ENCODE data around the gene DCXR. TPM values are rescaled to one million over a fixed set of nuclear protein-coding genes. Genes with fewer than 3 reads are reported as not detected.

The DCXR gene
- total and polyA plus RNA-seq, 2 of the 13 experiments (the other 11 are each of a cell fraction or from before 2014, with no cell fraction given), result 287 to 311 TPM

- TF ChIP-seq ZZZ3 (CRISPR knock-in tag; IDR thresholded peaks at IDR 0.05; ENCODE audit: borderline replicate concordance) (no peak), REL (CRISPR knock-in tag; conservative IDR thresholded peaks at IDR 0.05) (no peak), FUBP1 (CRISPR knock-in tag; IDR thresholded peaks at IDR 0.05; ENCODE audit: borderline replicate concordance) (peak; percentile 70; the same call in 1 of the 2 replicates), MLX (CRISPR knock-in tag; IDR thresholded peaks at IDR 0.05) (peak; percentile 59; the same call in 1 of the 2 replicates), SP1 (IDR thresholded peaks at IDR 0.05) (no peak), SP1 (CRISPR knock-in tag; IDR thresholded peaks at IDR 0.05) (peak; percentile 55), ZNF256 (CRISPR knock-in tag; conservative IDR thresholded peaks at IDR 0.05) (no peak; the same call in 1 of the 2 replicates), CBX2 (IDR thresholded peaks at IDR 0.05; ENCODE audit: low read depth, low read length) (no peak), CBX2 (CRISPR knock-in tag; IDR thresholded peaks at IDR 0.05; ENCODE audit: low read depth) (no peak), HMG20B (CRISPR knock-in tag; conservative IDR thresholded peaks at IDR 0.05) (peak; percentile 16; the same call in 1 of the 2 replicates), ZNF10 (CRISPR knock-in tag; IDR thresholded peaks at IDR 0.05; ENCODE audit: borderline replicate concordance, low read depth) (no peak), ZNF30 (CRISPR knock-in tag; IDR thresholded peaks at IDR 0.05) (no peak), FOXA1 (IDR thresholded peaks at IDR 0.05) (no peak), FOXA1 (CRISPR knock-in tag; IDR thresholded peaks at IDR 0.05) (no peak; the same call in 1 of the 2 replicates), CSRNP2 (CRISPR knock-in tag; conservative IDR thresholded peaks at IDR 0.05; ENCODE audit: low read depth) (no peak), NCOA1 (CRISPR knock-in tag; IDR thresholded peaks at IDR 0.05) (peak; percentile 27; the same call in 1 of the 2 replicates), ZNF749 (CRISPR knock-in tag; IDR thresholded peaks at IDR 0.05; ENCODE audit: borderline replicate concordance) (no peak; the same call in 1 of the 2 replicates), ATM (IDR thresholded peaks at IDR 0.05; ENCODE audit: borderline replicate concordance) (no peak), ZNF740 (CRISPR knock-in tag; IDR thresholded peaks at IDR 0.05) (0 out of 2 replicates have a peak, but pooled peaks have one; percentile 18), ATF7-NPFF (CRISPR knock-in tag; IDR thresholded peaks at IDR 0.05; ENCODE audit: low read depth) (peak; percentile 85; the same call in 1 of the 2 replicates), PHF5A (CRISPR knock-in tag; IDR thresholded peaks at IDR 0.05; ENCODE audit: low read depth, unreplicated experiment) (peak; percentile 30), CBX1 (IDR thresholded peaks at IDR 0.05; ENCODE audit: low read depth) (peak; percentile 43), ZNF644 (CRISPR knock-in tag; IDR thresholded peaks at IDR 0.05; ENCODE audit: low read depth) (no peak), TBL1XR1 (IDR thresholded peaks at IDR 0.05; ENCODE audit: borderline replicate concordance, low read length, partially characterized antibody) (no peak), GATA4 (IDR thresholded peaks at IDR 0.05; ENCODE audit: borderline replicate concordance, low read depth) (no peak), ZFY (CRISPR knock-in tag; IDR thresholded peaks at IDR 0.05) (peak; percentile 50), LBX2 (CRISPR knock-in tag; IDR thresholded peaks at IDR 0.05; ENCODE audit: borderline replicate concordance) (0 out of 2 replicates have a peak, but pooled peaks have one; percentile 78)
These were observed 41.9 kb downstream of the DCXR start (continued) for GRCh38 chr17:81995463-81996231.
